ENCODE data around the gene TLR7. TPM values are rescaled to one million over a fixed set of nuclear protein-coding genes. Genes with fewer than 3 reads are reported as not detected.

TLR7 gene
- polyA plus RNA-seq (2011; rRNA removed) (not detected in 2 replicates), polyA plus RNA-seq (2017; fragmentation: RNase III; extraction: RNeasy Plus Mini Kit Qiagen cat#74134 plus additional on column Dnase treatment) (not detected in 3 replicates), polyA minus RNA-seq (2011; rRNA and poly(A)+ RNA removed) (not detected in 2 replicates)
- not detected in 2 replicates for polyA plus RNA-seq (2012; cell fraction: cytosol; rRNA removed)
- not detected in 2 replicates for polyA plus RNA-seq (2012; cell fraction: nucleus; rRNA removed)

GRCh38 chrX:12866451-12867377 lies at the start of gene TLR7:
TSS of gene TLR7 (plus strand) at chrX:12867072. CDS start at chrX:12867579, 507 bp downstream.
- ChIA-PET POLR2A (no interaction called here), CTCF (no interaction called here)
- Histone ChIP-seq H3K4me1 (no peaks in the 10 kb centered on the region), H3K9me3 (no peaks in the 10 kb centered on the region), H3K27ac (no peak within 1 kb of the TSS), H3K4me3 (no peak within 1 kb of the TSS), H3K4me2 (no peak within 1 kb of the TSS)
- TF ChIP-seq PBX3 (IDR thresholded peaks at IDR 0.05) (no peak), CBX2 (IDR thresholded peaks at IDR 0.05; ENCODE audit: borderline replicate concordance, low read depth) (no peak), BCL3 (IDR thresholded peaks at IDR 0.05) (no peak), GATA3 (IDR thresholded peaks at IDR 0.05; ENCODE audit: borderline replicate concordance) (no peak), ZSCAN20 (CRISPR knock-in tag; IDR thresholded peaks at IDR 0.05) (no peak), MAZ (IDR thresholded peaks at IDR 0.05; ENCODE audit: borderline replicate concordance, low read depth, low read length) (no peak), KDM5A (IDR thresholded peaks at IDR 0.05) (no peak), MYC (IDR thresholded peaks at IDR 0.05; ENCODE audit: borderline replicate concordance, low read length) (no peak), EHMT2 (IDR thresholded peaks at IDR 0.05; ENCODE audit: low read depth) (no peak), PHF8 (IDR thresholded peaks at IDR 0.05; ENCODE audit: borderline replicate concordance, low read depth) (no peak)
- ATAC-seq (no peak), FAIRE-seq (no peak), DNase-seq (ENCODE audit: low read depth in 1 of 2, low spot score in 1 of 2) (no peak)
- 6% methylated on average over 7 of the region's 7 CpGs for WGBS (ENCODE audit: missing lambda C conversion rate)

- DNase-seq (ENCODE audit: low read depth in 1 of 2, low spot score in 1 of 2) (no peak), ATAC-seq (no peak), FAIRE-seq (no peak)
- Histone ChIP-seq H3K27ac (no peak overlapping the region), H3K4me1 (no peaks in the 10 kb centered on the region), H3K4me3 (no peak overlapping the region), H3K9me3 (no peaks in the 10 kb centered on the region), H3K4me2 (no peak overlapping the region)
- 92% methylated on average over 5 of the region's 5 CpGs for WGBS (ENCODE audit: missing lambda C conversion rate)
- no peak for TF ChIP-seq CBX8 (IDR thresholded peaks at IDR 0.05)
- no peak for TF ChIP-seq EHMT2 (IDR thresholded peaks at IDR 0.05; ENCODE audit: low read depth)
- TF ChIP-seq KDM5A (IDR thresholded peaks at IDR 0.05), result no peak
- no peak for TF ChIP-seq NFE2L2 (conservative IDR thresholded peaks at IDR 0.05; ENCODE audit: low read length)
- TF ChIP-seq ZSCAN20 (CRISPR knock-in tag; IDR thresholded peaks at IDR 0.05), result no peak
- TF ChIP-seq RNF2 (IDR thresholded peaks at IDR 0.05; ENCODE audit: borderline replicate concordance, low read depth), result no peak
- no peak for TF ChIP-seq POLR2A (IDR thresholded peaks at IDR 0.05; ENCODE audit: low read length)
- TF ChIP-seq ELK1 (IDR thresholded peaks at IDR 0.05; ENCODE audit: low read depth, low read length), result no peak
- no peak for TF ChIP-seq REST (IDR thresholded peaks at IDR 0.05)
- no peak for TF ChIP-seq CEBPB (IDR thresholded peaks at IDR 0.05)
- CTCF ChIA-PET, result no interaction called here
- POLR2A ChIA-PET, result no interaction called here
Observed at GRCh38 chrX:12817528-12817927, 49.3 kb upstream of the TLR7 start.

All from A549 (cell line).